Caco-2 (cell line): Measurements from ENCODE around the gene CD24. TPM values are rescaled to one million over a fixed set of nuclear protein-coding genes. Genes with fewer than 3 reads are reported as not detected.

Experiments used
- BruUV-seq: library from RNA; stranded (reverse); fragments of 400-500 nt; replicated peaks from 2 replicates; lab custom pipeline; 2021; lab: Mats Ljungman, UMichigan
- CTCF ChIA-PET: fragments of 300-600 bp; sonication (Branson Sonifier 250); formaldehyde crosslinking; loops from one replicate; lab custom pipeline; 2022; ENCODE audit warnings: antibody characterized with exemption; lab: Charles Lee
- POLR2A ChIA-PET: fragments of 300-600 bp; sonication (Branson Sonifier 250); formaldehyde crosslinking; loops from one replicate; lab custom pipeline; 2022; ENCODE audit warnings: antibody characterized with exemption; lab: Charles Lee
- DNase-seq, 2 experiments: peaks; one replicate each; pipeline versions ENCODE4 v3.0.0 to v3.0.0-alpha.2; 2020 to 2022
- H3K27me3 ChIP-seq: replicated peaks from 2 replicates; pipeline ENCODE4 v1.6.0; 2011; ENCODE audit warnings: low read length; ENCODE audit not compliant: control insufficient read depth, insufficient read depth
- H3K36me3 ChIP-seq: 2 replicates; pipeline ENCODE4 v1.5.1; 2011; ENCODE audit warnings: low read length; ENCODE audit not compliant: control insufficient read depth, insufficient read depth
- H3K4me1 ChIP-seq: fragments of 250-450 bp; sonication (Bioruptor Pico); 2 replicates; pipeline ENCODE4 v1.5.1; 2020; ENCODE audit warnings: mild to moderate bottlenecking
- H3K4me3 ChIP-seq: 2 replicates; pipeline ENCODE4 v1.5.1; 2011; ENCODE audit warnings: low read depth, mild to moderate bottlenecking, control low read depth, low read length
- H3K9me3 ChIP-seq: fragments of 250-450 bp; sonication (Bioruptor Pico); 2 replicates; pipeline ENCODE4 v1.5.1; 2020; ENCODE audit warnings: mild to moderate bottlenecking, moderate library complexity
- H3K27ac Mint-ChIP-seq: one replicate; pipeline ENCODE4 v1.8.0; 2022; ENCODE audit warnings: mixed read lengths; ENCODE audit not compliant: unreplicated experiment
- H3K27me3 Mint-ChIP-seq: one replicate; pipeline ENCODE4 v1.8.0; 2022; ENCODE audit warnings: mixed read lengths; ENCODE audit not compliant: insufficient read depth, unreplicated experiment
- H3K36me3 Mint-ChIP-seq: one replicate; pipeline ENCODE4 v1.8.0; 2022; ENCODE audit warnings: mild to moderate bottlenecking, mixed read lengths; ENCODE audit not compliant: insufficient read depth, unreplicated experiment
- H3K4me1 Mint-ChIP-seq: one replicate; pipeline ENCODE4 v1.8.0; 2022; ENCODE audit warnings: low read depth, mixed read lengths; ENCODE audit not compliant: unreplicated experiment
- H3K4me3 Mint-ChIP-seq: one replicate; pipeline ENCODE4 v1.8.0; 2022; ENCODE audit warnings: mild to moderate bottlenecking, moderate library complexity, mixed read lengths; ENCODE audit not compliant: unreplicated experiment
- H3K9me3 Mint-ChIP-seq: one replicate; pipeline ENCODE4 v1.8.0; 2022; ENCODE audit warnings: mixed read lengths; ENCODE audit not compliant: unreplicated experiment
- intact Hi-C: fragments of 100-400 bp; cut with micrococcal nuclease; formaldehyde crosslinking; loops from one replicate; pipeline ENCODE4 v1.10.0; 2022; ENCODE audit not compliant: unreplicated experiment
- total RNA-seq: library from RNA; stranded (reverse); gene quantifications from 2 replicates; pipeline ENCODE4 v1.2.3, GENCODE V29; 2022
- TF ChIP-seq, protein P1 (sequence below), 2 experiments: fragments of 200-600 bp in 1 of 2; IDR thresholded peaks; 1 replicate in 1 of 2; 2 replicates in 1 of 2; pipeline versions ENCODE4 v1.5.1 to v1.8.0; 2011 to 2022; ENCODE audit warnings: antibody characterized with exemption in 1 of 2, control low read depth in 1 of 2, inconsistent platforms in 1 of 2, low read depth in 1 of 2, low read length in 1 of 2, mild to moderate bottlenecking in 1 of 2, moderate library complexity in 1 of 2; ENCODE audit not compliant: insufficient read depth in 1 of 2, severe bottlenecking in 1 of 2, unreplicated experiment in 1 of 2

Gene CD24
- total RNA-seq, 1 experiment from 2014 or later, result 81.7 TPM

- ChIA-PET CTCF (no interaction called here), POLR2A (no interaction called here)
- TF ChIP-seq, protein P1, sequence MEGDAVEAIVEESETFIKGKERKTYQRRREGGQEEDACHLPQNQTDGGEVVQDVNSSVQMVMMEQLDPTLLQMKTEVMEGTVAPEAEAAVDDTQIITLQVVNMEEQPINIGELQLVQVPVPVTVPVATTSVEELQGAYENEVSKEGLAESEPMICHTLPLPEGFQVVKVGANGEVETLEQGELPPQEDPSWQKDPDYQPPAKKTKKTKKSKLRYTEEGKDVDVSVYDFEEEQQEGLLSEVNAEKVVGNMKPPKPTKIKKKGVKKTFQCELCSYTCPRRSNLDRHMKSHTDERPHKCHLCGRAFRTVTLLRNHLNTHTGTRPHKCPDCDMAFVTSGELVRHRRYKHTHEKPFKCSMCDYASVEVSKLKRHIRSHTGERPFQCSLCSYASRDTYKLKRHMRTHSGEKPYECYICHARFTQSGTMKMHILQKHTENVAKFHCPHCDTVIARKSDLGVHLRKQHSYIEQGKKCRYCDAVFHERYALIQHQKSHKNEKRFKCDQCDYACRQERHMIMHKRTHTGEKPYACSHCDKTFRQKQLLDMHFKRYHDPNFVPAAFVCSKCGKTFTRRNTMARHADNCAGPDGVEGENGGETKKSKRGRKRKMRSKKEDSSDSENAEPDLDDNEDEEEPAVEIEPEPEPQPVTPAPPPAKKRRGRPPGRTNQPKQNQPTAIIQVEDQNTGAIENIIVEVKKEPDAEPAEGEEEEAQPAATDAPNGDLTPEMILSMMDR (IDR thresholded peaks at IDR 0.05; ENCODE audit: insufficient read depth in 1 of 2, low read depth in 1 of 2, low read length in 1 of 2, severe bottlenecking in 1 of 2, unreplicated experiment in 1 of 2), result no peak
- Histone ChIP-seq H3K4me1 (peaks cover 25% of the 10 kb centered on the region), H3K4me3 (no peak overlapping the region), H3K36me3 (no peaks in the 10 kb centered on the region), H3K27me3 (no peaks in the 10 kb centered on the region), H3K9me3 (no peaks in the 10 kb centered on the region)
- no peak overlapping the region for H3K27ac Mint-ChIP-seq
- H3K9me3 Mint-ChIP-seq, result no peaks in the 10 kb centered on the region
- no peak for DNase-seq
- H3K27me3 Mint-ChIP-seq, result no peaks in the 10 kb centered on the region
- no TSS peak for BruUV-seq
- no peaks in the 10 kb centered on the region for H3K36me3 Mint-ChIP-seq
- intact Hi-C loops, result loop anchor here (5.0 kb wide), 2 partner anchors 36 to 51 kb away; no protein-coding TSS in a partner anchor
- H3K4me3 Mint-ChIP-seq, result no peak overlapping the region
- peaks cover 13% of the 10 kb centered on the region for H3K4me1 Mint-ChIP-seq
Observed at GRCh38 chr6:106925948-106926347, 48.6 kb downstream of the CD24 start.

- Mint-ChIP-seq H3K4me1 (peaks cover 13% of the 10 kb centered on the region), H3K36me3 (no peaks in the 10 kb centered on the region), H3K9me3 (no peaks in the 10 kb centered on the region), H3K4me3 (peak overlapping the region; percentile 69), H3K27ac (peak overlapping the region; percentile 6), H3K27me3 (no peaks in the 10 kb centered on the region)
- DNase-seq, result peak; percentile 41 to 65
- Histone ChIP-seq H3K27me3 (no peaks in the 10 kb centered on the region), H3K9me3 (no peaks in the 10 kb centered on the region), H3K36me3 (no peaks in the 10 kb centered on the region), H3K4me3 (peak overlapping the region; percentile 36), H3K4me1 (peaks cover 25% of the 10 kb centered on the region)
- intact Hi-C loops, result loop anchor here (1.0 to 5.0 kb wide), 3 partner anchors 37 to 52 kb away; no protein-coding TSS in a partner anchor
- CTCF ChIA-PET, result no interaction called here
- TF ChIP-seq, protein P1 (IDR thresholded peaks at IDR 0.05; ENCODE audit: insufficient read depth in 1 of 2, low read depth in 1 of 2, low read length in 1 of 2, severe bottlenecking in 1 of 2, unreplicated experiment in 1 of 2), result no peak
- POLR2A ChIA-PET, result no interaction called here
- BruUV-seq, result no TSS peak
Observed at GRCh38 chr6:106924694-106925523, 49.6 kb downstream of the CD24 start.

DNA sequence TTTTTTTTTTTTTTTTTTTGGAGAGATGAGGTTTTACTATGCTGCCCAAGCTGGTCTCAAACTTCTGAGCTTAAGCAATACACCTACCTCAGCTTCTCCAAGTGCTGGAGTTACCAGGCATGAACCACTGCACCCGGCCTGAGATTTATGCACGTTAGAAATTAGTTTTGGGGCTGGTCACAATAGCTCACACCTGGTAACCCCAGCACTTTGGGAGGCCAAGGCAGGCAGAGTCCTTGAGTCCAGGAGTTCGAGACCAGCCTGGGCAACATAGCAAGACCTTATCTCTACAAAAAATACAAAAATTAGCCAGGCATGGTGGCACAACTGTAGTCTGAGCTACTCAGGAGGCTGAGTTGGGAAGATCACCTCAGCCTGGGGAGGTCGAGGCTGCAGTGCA lies 51.9 kb downstream of the CD24 start:
- TF ChIP-seq, protein P1 (IDR thresholded peaks at IDR 0.05; ENCODE audit: insufficient read depth in 1 of 2, low read depth in 1 of 2, low read length in 1 of 2, severe bottlenecking in 1 of 2, unreplicated experiment in 1 of 2), result no peak
- Histone ChIP-seq H3K9me3 (no peaks in the 10 kb centered on the region), H3K36me3 (no peaks in the 10 kb centered on the region), H3K4me3 (no peak overlapping the region), H3K27me3 (no peaks in the 10 kb centered on the region), H3K4me1 (peaks cover 25% of the 10 kb centered on the region)
- ChIA-PET CTCF (interaction anchor here (0.6 kb wide), 1 partner anchor 24 kb away, joined by 3 read pairs; no protein-coding TSS in a partner anchor), POLR2A (no interaction called here)
- BruUV-seq, result no TSS peak
- no peaks in the 10 kb centered on the region for H3K36me3 Mint-ChIP-seq
- no peaks in the 10 kb centered on the region for H3K27me3 Mint-ChIP-seq
- intact Hi-C loops, result no loop called here
- H3K27ac Mint-ChIP-seq, result no peak overlapping the region
- no peaks in the 10 kb centered on the region for H3K9me3 Mint-ChIP-seq
- peaks cover 7% of the 10 kb centered on the region for H3K4me1 Mint-ChIP-seq
- DNase-seq, result no peak
- no peak overlapping the region for H3K4me3 Mint-ChIP-seq

Other genes starting within 250 kb of the CD24 start
- gene MTRES1, start 53.5 kb upstream of the CD24 start, total RNA-seq, result 9.3 and 9.4 TPM in 2 replicates
- 8.3 and 9.0 TPM in 2 replicates for gene BEND3, start 140.8 kb upstream of the CD24 start, total RNA-seq